Astrocyte of the spinal cord (primary cell): ENCODE measurements around the gene GTF2H3.
"Not testable (repeated sequence)": the region's sequence is repeated elsewhere in the genome, so short reads cannot be mapped to it uniquely, and the experiment has no call there.

Experiments
- DNase-seq: peaks from one replicate; pipeline ENCODE4 v3.0.0; 2011; ENCODE audit warnings: low read depth, low spot score
- H3K4me3 ChIP-seq: 2 replicates; pipeline ENCODE4 v1.5.1; 2011; ENCODE audit warnings: low read depth, mild to moderate bottlenecking, low read length, moderate library complexity
- CTCF ChIP-seq: IDR thresholded peaks from 2 replicates; pipeline ENCODE4 v1.5.1; 2012; ENCODE audit warnings: low read depth, mild to moderate bottlenecking, low read length, inconsistent platforms
- in situ Hi-C: cut with HindIII; loops from 2 replicates; pipeline ENCODE4 v1.10.0; 2017; ENCODE audit warnings: low sequenced_read_pairs

GTF2H3 gene

GRCh38 chr12:123599721-123600120 lies 33.9 kb upstream of the GTF2H3 start:
- no peak for TF ChIP-seq CTCF
- no peak overlapping the region for H3K4me3 ChIP-seq
- in situ Hi-C loops = no loop called here
- DNase-seq = no peak

- DNase-seq = peak; percentile 82
- H3K4me3 ChIP-seq = peak within 1 kb of the TSS; percentile 92
- peak; percentile 51 for TF ChIP-seq CTCF
- in situ Hi-C loops = no loop called here
These were observed 31.8 kb upstream of the GTF2H3 start, which contains the start of gene DDX55 for GRCh38 chr12:123601602-123602489. DDX55 (plus strand) TSS chr12:123602099; CDS start chr12:123602149, 50 bp downstream.

GRCh38 chr12:123602651-123603195 lies 30.9 kb upstream of the GTF2H3 start:
- H3K4me3 ChIP-seq = peak overlapping the region; percentile 92
- DNase-seq = no peak
- no peak for TF ChIP-seq CTCF
- in situ Hi-C loops = no loop called here

- in situ Hi-C loops, DNase-seq, H3K4me3 ChIP-seq: not testable (repeated sequence)
These were observed 30.1 kb upstream of the GTF2H3 start for GRCh38 chr12:123603495-123603894.

GRCh38 chr12:123607756-123608155 lies 25.9 kb upstream of the GTF2H3 start:
- no peak overlapping the region for H3K4me3 ChIP-seq
- no peak for TF ChIP-seq CTCF
- in situ Hi-C loops = no loop called here
- no peak for DNase-seq

GRCh38 chr12:123608182-123608581 lies 25.4 kb upstream of the GTF2H3 start:
- TF ChIP-seq CTCF = no peak
- in situ Hi-C loops = no loop called here
- DNase-seq = no peak
- no peak overlapping the region for H3K4me3 ChIP-seq

GRCh38 chr12:123614110-123614509 lies 19.5 kb upstream of the GTF2H3 start:
- in situ Hi-C loops = no loop called here
- no peak for TF ChIP-seq CTCF
- H3K4me3 ChIP-seq = no peak overlapping the region
- DNase-seq = no peak
